ENCODE data around the gene ITGA5.

Gene ITGA5

DNA sequence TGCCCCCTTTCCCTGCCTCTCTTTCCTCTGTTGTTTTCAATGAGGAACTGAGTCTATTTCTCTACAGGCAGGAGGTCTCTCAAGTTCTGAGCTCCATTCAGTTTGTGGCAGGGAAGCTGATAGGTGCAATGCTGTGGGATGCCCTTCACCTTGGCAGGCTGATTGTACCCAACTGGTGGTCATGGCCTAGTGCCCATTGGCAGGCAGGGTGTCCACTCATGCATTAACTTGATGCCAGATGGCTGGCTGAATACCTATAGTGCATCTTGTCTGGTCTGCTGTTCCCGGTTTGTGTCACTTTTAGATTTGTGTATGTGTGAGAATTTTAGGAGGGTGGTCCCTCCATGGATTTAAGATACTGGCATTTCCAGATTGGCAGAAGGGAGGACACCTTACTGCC lies 20.0 kb upstream of the ITGA5 start:
- no peak overlapping the region for H3K27ac Mint-ChIP-seq

GRCh38 chr12:54438517-54438916 lies 19.5 kb upstream of the ITGA5 start:
- no peak overlapping the region for H3K27ac Mint-ChIP-seq
- ATAC-seq = no peak
- no peaks in the 10 kb centered on the region for H3K9me3 Mint-ChIP-seq
- H3K4me3 Mint-ChIP-seq = no peak overlapping the region
- DNase-seq = no peak
- H3K27me3 Mint-ChIP-seq = no peaks in the 10 kb centered on the region
- H3K4me1 Mint-ChIP-seq = peaks cover 17% of the 10 kb centered on the region

More for the DNA sequence above, 20.0 kb upstream of the ITGA5 start:
- no peak for DNase-seq
- peaks cover 17% of the 10 kb centered on the region for H3K4me1 Mint-ChIP-seq
- no peaks in the 10 kb centered on the region for H3K27me3 Mint-ChIP-seq
- ATAC-seq = no peak
- H3K9me3 Mint-ChIP-seq = no peaks in the 10 kb centered on the region
- H3K4me3 Mint-ChIP-seq = no peak overlapping the region

DNA sequence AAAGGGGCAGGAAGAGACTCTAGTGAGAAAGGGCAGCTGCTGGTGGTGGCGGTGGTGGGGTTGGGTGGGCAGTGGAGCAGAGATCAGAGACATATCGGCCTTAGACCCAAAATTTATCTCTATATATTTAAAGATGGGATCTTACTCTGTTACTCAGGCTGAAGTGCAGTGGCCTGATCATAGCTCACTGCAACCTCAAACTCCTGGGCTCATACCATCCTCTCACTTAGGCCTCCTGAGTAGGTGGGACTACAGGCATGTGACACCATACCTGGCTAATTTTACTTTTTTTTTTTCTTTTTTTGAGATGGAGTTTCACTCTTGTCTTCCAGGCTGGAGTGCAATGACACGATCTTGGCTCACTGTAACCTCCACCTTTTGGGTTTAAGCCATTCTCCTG lies 18.6 kb upstream of the ITGA5 start:
- peak; percentile 53 for ATAC-seq
- Mint-ChIP-seq H3K4me3 (no peak overlapping the region), H3K27ac (peak overlapping the region; percentile 72 to 74), H3K27me3 (no peaks in the 10 kb centered on the region), H3K9me3 (no peaks in the 10 kb centered on the region), H3K4me1 (peaks cover 25% of the 10 kb centered on the region)
- no peak for DNase-seq

DNA sequence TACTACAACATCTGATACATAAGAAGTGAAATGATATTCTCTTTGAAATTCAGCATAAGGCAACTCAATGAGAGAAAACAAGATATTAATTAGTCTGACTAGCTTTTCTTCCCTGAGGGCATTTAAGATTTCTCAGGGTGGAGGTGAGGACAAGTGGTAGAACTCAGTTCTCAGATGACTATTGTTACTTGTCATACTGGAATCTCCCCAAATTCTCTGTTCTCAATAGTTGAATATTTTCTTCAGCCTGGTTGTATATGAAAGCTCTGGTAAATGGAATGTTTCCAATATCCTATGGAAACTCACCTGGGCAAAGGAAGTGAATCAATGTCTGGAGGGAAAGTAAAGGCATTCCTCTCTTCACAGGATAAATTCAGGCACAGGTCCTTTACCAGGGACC lies 18.2 kb upstream of the ITGA5 start:
- H3K27ac Mint-ChIP-seq = peak overlapping the region in 1 of 2 donors; percentile 72
- ATAC-seq (peak; percentile 83), DNase-seq (no peak)
- H3K27me3 Mint-ChIP-seq = no peaks in the 10 kb centered on the region
- H3K9me3 Mint-ChIP-seq = no peaks in the 10 kb centered on the region
- no peak overlapping the region for H3K4me3 Mint-ChIP-seq
- peaks cover 30% of the 10 kb centered on the region for H3K4me1 Mint-ChIP-seq

- peak; percentile 15 for ATAC-seq
- no peaks in the 10 kb centered on the region for H3K9me3 Mint-ChIP-seq
- no peaks in the 10 kb centered on the region for H3K27me3 Mint-ChIP-seq
- H3K4me1 Mint-ChIP-seq = peaks cover 46% of the 10 kb centered on the region
- H3K4me3 Mint-ChIP-seq = no peak overlapping the region
- DNase-seq = no peak
- no peak overlapping the region for H3K27ac Mint-ChIP-seq
Measured at GRCh38 chr12:54432815-54433164, 13.7 kb upstream of the ITGA5 start.

DNA sequence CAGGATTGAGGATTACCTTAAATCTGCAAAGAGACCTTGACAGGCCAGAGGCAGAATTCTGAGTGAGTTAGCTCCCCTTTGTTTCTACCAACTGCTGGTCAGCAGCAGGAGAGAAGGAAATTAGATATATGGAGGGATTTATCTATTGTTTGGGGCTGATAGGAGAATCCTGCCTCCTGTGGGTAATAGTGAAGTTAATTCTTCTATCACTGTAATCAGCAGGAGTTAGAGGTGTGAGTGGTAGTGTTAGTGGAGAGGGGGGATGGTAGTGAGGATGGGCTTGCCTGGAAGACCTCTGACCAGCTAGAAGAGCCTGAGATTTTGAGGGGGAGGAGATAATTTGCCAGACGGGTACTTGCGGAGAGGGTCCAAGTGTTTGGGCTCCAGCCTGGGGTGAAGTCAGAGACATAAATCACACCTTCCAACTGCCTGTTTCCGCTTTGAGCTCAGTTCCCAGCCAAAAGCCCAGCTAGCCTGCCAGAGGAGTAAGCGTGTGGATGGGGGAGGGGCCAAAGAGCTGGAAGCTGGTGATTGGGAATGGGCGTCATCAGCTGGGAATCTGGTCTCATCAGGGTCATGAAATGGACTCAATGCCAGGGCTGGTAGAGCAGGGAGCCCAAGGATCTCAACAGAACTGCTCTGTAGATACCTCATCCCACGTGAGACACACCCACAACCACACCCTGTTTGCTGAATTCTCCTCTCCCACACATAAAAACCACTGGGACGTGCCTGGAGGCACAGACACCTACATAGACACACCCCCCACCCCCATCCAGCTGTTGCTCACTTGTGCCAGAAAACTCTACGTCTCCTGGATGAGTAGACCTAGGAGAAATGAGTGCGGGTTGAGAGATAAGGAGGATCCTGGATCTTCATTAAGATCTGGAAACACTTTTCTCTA lies 13.1 kb upstream of the ITGA5 start:
- Mint-ChIP-seq H3K4me1 (peaks cover 42% of the 10 kb centered on the region), H3K27ac (peak overlapping the region in 1 of 2 donors; percentile 7), H3K27me3 (no peaks in the 10 kb centered on the region), H3K9me3 (no peaks in the 10 kb centered on the region), H3K4me3 (peak overlapping the region in 1 of 2 donors; percentile 29)
- ATAC-seq (peak; percentile 30), DNase-seq (no peak)

DNA sequence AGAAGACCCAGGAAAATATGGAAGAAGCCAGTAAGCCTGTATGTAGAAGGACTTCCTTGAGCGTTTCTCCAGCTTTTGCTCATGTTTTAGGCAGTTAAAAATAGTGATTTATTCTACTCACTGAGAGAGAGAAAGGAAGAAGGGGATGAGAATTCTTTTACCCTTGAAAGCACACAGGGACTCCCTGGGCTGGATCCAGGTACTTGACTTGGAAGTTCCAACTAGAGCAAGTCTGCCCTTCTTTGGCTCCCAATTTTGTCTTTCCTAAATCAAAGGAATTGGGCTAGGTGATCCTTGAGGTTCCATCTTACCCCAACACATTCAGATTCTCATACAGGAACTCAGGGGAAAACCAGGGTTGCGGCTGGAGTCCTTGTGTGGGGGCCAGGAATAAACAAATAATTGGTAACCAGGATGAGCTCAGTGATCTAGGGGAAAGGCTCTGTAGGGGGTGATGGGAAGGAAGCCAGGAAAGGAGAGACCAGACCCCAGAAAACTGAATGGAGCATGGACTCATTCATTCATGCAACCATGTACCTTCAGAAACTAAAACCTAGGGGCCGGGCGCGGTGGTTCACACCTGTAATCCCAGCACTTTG lies 11.5 kb upstream of the ITGA5 start:
- Mint-ChIP-seq H3K27me3 (no peaks in the 10 kb centered on the region), H3K9me3 (no peaks in the 10 kb centered on the region), H3K27ac (no peak overlapping the region), H3K4me1 (peaks cover 41% of the 10 kb centered on the region), H3K4me3 (no peak overlapping the region)
- ATAC-seq (no peak), DNase-seq (no peak)

DNA sequence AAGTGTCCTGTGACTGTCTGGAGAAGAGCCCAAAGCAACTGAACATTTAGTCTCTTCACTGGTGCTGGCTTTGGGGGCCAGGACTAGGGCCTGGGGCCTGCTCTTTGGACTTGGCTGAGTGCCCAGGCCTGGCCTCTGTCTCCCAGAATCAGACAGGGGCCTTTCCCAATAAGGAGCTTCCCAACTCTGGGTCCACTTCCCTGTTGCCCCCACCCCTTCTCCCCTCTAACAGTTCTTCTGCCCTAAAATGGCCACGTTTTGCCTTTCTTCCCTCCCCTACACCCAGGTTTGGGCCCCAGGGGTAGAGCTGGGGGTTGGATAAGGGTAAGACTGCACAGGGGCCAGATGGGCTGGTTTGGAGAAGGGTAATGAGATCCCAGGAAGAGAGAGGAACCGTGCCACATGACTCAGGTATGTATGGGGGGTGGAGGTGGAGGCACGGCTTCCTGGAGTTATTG lies 10.0 kb upstream of the ITGA5 start:
- peaks cover 41% of the 10 kb centered on the region for H3K4me1 Mint-ChIP-seq
- H3K9me3 Mint-ChIP-seq = no peaks in the 10 kb centered on the region
- no peak overlapping the region for H3K27ac Mint-ChIP-seq
- ATAC-seq (no peak), DNase-seq (no peak)
- H3K4me3 Mint-ChIP-seq = no peak overlapping the region
- no peaks in the 10 kb centered on the region for H3K27me3 Mint-ChIP-seq

DNA sequence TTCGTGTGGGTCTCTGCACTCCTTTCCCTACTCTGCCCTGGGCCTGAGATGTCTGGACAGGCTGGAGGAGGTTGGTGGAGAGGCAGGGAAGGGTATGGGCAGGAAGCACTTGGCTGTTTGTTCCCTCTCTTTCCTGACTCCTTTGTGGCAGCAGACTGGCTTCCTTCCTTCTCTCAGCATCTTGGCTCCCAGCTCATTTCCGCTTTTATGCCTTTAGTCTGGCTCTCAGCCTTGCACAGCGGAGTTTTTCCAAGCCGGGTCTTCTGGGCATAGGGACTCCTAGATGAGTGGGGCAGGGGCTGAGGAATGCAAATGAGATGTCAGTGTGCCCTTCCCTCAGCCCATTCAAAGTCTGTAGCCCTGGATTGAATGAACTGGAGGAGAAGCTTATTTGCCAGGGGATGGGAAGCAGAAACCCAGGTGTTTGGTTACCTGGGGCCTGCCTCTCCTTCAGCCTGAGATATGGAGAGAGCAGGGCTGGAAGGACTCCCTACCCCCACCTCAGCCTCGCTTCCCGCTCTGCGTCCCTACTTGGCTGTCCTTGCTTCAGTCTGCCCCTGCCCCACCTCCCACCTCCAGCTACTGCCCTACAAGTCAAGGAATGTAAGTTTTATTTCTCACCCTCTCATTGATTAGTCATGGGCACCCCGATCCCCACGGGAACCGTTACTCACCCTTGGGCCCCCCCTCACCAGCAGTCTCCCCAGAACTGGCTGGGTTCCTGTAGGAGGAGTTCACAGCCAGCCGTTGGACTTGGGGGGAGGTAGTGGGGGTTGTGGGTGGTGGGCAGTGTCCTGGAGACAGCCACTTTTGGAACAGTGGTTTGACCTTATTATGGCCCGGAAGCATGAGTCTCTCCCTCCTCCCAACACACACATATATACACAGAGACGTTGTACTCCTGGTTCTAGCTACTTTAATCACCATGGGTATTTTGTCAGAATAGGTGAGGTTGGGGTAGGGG lies 9.3 kb upstream of the ITGA5 start:
- H3K9me3 Mint-ChIP-seq = no peaks in the 10 kb centered on the region
- peaks cover 47% of the 10 kb centered on the region for H3K4me1 Mint-ChIP-seq
- no peaks in the 10 kb centered on the region for H3K27me3 Mint-ChIP-seq
- no peak overlapping the region for H3K27ac Mint-ChIP-seq
- H3K4me3 Mint-ChIP-seq = no peak overlapping the region
- peak; percentile 27 for ATAC-seq
- no peak for DNase-seq

DNA sequence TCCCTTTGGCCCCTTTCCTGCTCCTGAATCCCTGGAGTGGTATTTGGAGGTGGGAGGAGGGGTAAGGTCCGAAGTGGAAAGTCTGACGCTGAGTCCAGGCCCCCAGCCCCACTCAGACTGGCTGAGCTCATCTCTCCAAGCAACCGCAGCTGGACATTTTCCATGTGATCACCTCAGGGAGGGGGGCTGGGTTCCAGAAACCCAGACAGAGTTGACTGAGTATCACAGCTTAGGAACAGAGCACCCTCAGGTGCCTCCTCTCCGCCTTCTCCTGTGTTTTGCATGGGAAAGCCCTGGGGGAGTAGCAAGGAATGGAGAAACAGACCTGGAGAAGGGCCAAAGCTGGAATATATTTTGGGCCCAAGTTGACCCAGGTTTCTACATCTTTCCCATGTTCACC lies 8.0 kb upstream of the ITGA5 start:
- ATAC-seq (no peak), DNase-seq (no peak)
- Mint-ChIP-seq H3K4me3 (no peak overlapping the region), H3K27me3 (no peaks in the 10 kb centered on the region), H3K9me3 (no peaks in the 10 kb centered on the region), H3K4me1 (peaks cover 42% of the 10 kb centered on the region), H3K27ac (no peak overlapping the region)

GRCh38 chr12:54426690-54427089 lies 7.6 kb upstream of the ITGA5 start:
- Mint-ChIP-seq H3K27ac (no peak overlapping the region), H3K9me3 (no peaks in the 10 kb centered on the region), H3K4me1 (peaks cover 38% of the 10 kb centered on the region), H3K27me3 (no peaks in the 10 kb centered on the region), H3K4me3 (no peak overlapping the region)
- DNase-seq (no peak), ATAC-seq (no peak)

DNA sequence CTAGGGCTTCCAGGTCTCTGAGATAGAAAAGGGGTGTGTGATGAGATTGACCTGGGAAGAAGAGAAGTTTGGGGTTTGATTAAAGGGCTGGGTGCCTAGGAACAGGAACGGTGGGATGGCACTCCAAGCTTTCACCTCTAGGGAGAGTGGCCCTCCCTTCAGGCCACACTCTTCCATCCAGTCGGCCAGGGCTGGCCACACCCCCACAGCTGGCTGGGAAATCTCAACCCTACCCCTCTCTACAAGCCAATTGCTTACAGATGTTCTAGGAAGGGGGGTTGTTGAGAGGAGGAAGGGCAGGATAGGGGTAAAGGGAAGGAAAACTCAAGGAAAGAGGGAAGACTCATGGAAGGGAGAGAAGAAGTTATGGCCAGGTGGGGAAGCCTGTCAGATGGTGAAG lies 6.6 kb upstream of the ITGA5 start:
- no peak overlapping the region for H3K4me3 Mint-ChIP-seq
- H3K9me3 Mint-ChIP-seq = no peaks in the 10 kb centered on the region
- peaks cover 33% of the 10 kb centered on the region for H3K4me1 Mint-ChIP-seq
- ATAC-seq (no peak), DNase-seq (no peak)
- H3K27ac Mint-ChIP-seq = peak overlapping the region in 1 of 2 donors; percentile 55
- no peaks in the 10 kb centered on the region for H3K27me3 Mint-ChIP-seq

- Mint-ChIP-seq H3K27me3 (no peaks in the 10 kb centered on the region), H3K27ac (no peak overlapping the region), H3K4me1 (peaks cover 44% of the 10 kb centered on the region), H3K9me3 (no peaks in the 10 kb centered on the region), H3K4me3 (no peak overlapping the region)
- ATAC-seq = no peak
- no peak for DNase-seq
Measured at GRCh38 chr12:54424224-54424623, 5.2 kb upstream of the ITGA5 start.

DNA sequence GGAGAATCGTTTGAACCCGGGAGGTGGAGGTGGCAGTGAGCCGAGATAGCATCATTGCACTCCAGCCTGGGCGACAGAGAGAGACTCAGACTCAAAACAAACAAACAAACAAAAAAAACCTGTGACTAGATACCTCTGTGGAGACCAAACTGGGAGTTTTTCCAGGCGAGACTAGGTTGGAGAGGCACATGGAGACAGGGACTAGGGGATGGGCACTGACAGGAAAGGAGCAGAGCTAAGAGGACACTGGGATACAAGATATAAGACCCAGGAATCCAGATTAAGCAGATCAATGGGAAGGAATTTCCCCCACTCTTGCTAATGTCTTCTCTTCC lies 4.7 kb upstream of the ITGA5 start:
- H3K27ac Mint-ChIP-seq = no peak overlapping the region
- no peak for DNase-seq
- no peaks in the 10 kb centered on the region for H3K27me3 Mint-ChIP-seq
- H3K4me3 Mint-ChIP-seq = no peak overlapping the region
- no peak for ATAC-seq
- peaks cover 44% of the 10 kb centered on the region for H3K4me1 Mint-ChIP-seq
- no peaks in the 10 kb centered on the region for H3K9me3 Mint-ChIP-seq

DNA sequence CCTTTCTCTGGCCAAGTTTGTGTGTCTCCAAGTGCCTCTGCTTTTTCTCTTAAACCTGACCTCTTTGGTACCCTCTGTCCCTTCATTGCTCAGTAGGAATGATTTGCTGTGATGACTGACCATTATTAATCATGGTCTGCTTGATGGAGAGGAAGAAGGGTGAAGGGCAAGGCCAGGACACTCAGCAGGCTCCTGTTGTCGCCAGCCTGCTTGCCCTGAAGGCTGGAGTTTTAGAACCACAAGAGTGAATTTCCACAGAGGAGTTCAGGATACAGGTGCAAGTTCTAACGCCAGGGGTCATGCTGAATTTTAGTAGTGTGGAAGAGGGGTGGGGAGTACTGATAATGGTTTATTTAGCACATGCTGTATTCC lies 2.8 kb upstream of the ITGA5 start:
- DNase-seq (no peak), ATAC-seq (no peak)
- H3K27ac Mint-ChIP-seq = no peak overlapping the region
- peaks cover 44% of the 10 kb centered on the region for H3K4me1 Mint-ChIP-seq
- no peaks in the 10 kb centered on the region for H3K27me3 Mint-ChIP-seq
- H3K4me3 Mint-ChIP-seq = no peak overlapping the region
- H3K9me3 Mint-ChIP-seq = no peaks in the 10 kb centered on the region
